ENCODE measurements around the gene ING4. TPM values are rescaled to one million over a fixed set of nuclear protein-coding genes. Genes with fewer than 3 reads are reported as not detected.

ING4 gene
- total RNA-seq, 2 donors from 2014 or later, result 75.5 to 78.9 TPM

DNA sequence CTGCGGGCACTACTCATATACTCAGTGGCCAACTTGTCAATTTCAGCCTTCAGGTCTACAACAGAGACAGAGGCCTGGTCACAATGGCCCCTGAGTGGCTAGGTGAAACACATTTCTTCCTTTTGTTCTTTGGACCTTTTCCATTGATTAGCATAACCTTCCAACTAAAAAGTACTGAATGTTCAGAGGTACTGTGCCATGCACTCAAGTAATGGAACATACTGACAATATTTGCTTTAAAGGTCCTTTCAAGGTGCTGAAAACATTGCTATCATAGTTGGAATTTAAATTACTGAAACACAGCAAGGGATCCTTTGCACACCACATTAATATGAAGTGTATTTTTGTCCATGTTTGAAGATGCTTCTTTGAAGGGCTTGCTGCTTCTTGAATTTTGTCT lies 9.6 kb downstream of the ING4 start:
- intact Hi-C loops (cut with DNase I), result no loop called here
- H3K4me1 ChIP-seq (replicated peaks), result no peaks in the 10 kb centered on the region
- H3K4me3 ChIP-seq, result no peak overlapping the region
- H3K27ac ChIP-seq, result no peak overlapping the region
- no peak for DNase-seq (ENCODE audit: low spot score)
- 100% methylated on average over 1 of the region's 1 CpG for WGBS
- TF ChIP-seq POLR2A (IDR thresholded peaks at IDR 0.05) (no peak), POLR2AphosphoS5 (IDR thresholded peaks at IDR 0.05) (no peak)
- TF ChIP-seq, protein P1, sequence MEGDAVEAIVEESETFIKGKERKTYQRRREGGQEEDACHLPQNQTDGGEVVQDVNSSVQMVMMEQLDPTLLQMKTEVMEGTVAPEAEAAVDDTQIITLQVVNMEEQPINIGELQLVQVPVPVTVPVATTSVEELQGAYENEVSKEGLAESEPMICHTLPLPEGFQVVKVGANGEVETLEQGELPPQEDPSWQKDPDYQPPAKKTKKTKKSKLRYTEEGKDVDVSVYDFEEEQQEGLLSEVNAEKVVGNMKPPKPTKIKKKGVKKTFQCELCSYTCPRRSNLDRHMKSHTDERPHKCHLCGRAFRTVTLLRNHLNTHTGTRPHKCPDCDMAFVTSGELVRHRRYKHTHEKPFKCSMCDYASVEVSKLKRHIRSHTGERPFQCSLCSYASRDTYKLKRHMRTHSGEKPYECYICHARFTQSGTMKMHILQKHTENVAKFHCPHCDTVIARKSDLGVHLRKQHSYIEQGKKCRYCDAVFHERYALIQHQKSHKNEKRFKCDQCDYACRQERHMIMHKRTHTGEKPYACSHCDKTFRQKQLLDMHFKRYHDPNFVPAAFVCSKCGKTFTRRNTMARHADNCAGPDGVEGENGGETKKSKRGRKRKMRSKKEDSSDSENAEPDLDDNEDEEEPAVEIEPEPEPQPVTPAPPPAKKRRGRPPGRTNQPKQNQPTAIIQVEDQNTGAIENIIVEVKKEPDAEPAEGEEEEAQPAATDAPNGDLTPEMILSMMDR (IDR thresholded peaks at IDR 0.05), result no peak
- no peaks in the 10 kb centered on the region for H3K27me3 ChIP-seq (replicated peaks; ENCODE audit: insufficient read depth)
- H3K9me3 ChIP-seq, result no peaks in the 10 kb centered on the region
- peaks cover 0 to 15% of the 10 kb centered on the region in 2 donors for H3K36me3 ChIP-seq

DNA sequence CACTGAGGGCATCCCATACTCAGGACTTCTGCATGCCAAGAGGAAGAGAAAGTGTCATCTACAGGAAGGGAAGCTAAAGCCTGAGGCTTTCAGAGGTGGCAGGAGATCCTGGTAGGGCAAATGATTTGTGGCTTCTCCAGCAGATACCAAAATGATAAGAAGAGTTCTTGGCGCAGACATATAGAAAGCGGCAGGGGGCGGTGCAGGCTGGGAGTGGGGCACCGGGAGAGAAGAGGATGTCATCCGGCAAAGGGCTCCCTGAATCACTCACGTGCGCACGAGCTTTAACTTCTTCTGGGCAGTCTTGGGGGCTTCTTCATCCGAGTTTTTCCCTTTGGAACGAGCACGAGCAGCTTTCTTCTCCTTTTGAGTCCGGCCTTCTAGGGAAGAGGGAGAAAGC lies 10.5 kb downstream of the ING4 start:
- peaks cover 0 to 15% of the 10 kb centered on the region in 2 donors for H3K36me3 ChIP-seq
- H3K27me3 ChIP-seq (replicated peaks; ENCODE audit: insufficient read depth), result no peaks in the 10 kb centered on the region
- H3K4me1 ChIP-seq (replicated peaks), result no peaks in the 10 kb centered on the region
- DNase-seq (ENCODE audit: low spot score), result no peak
- TF ChIP-seq, protein P1 (IDR thresholded peaks at IDR 0.05), result no peak
- no peak for TF ChIP-seq POLR2AphosphoS5 (IDR thresholded peaks at IDR 0.05)
- no peak for TF ChIP-seq POLR2A (IDR thresholded peaks at IDR 0.05)
- no peak overlapping the region for H3K27ac ChIP-seq
- intact Hi-C loops (cut with DNase I), result no loop called here
- 87% methylated on average over 12 of the region's 12 CpGs for WGBS
- no peak overlapping the region for H3K4me3 ChIP-seq
- no peaks in the 10 kb centered on the region for H3K9me3 ChIP-seq

DNA sequence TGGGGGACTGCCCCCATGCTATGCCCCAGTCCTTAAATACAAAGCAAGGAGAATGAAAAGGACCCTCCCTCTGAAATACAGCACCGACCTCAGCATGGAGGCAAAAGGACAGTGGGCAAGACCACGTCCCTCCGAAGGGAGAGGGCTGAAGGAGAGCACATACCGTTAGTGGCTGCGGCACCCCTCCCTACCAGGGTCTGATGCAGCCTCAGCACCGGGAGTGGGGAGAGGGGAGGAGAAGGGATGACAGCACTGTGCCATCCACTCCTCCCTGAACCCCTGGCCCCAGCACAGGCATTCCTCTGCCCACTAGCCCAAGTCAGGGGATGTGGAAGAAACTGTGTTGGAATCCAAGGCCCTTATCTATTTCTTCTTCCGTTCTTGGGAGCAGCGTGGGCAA lies 12.1 kb downstream of the ING4 start:
- intact Hi-C loops (cut with DNase I), result no loop called here
- Histone ChIP-seq H3K27me3 (replicated peaks; ENCODE audit: insufficient read depth) (no peaks in the 10 kb centered on the region), H3K9me3 (no peaks in the 10 kb centered on the region), H3K4me3 (no peak overlapping the region), H3K27ac (no peak overlapping the region), H3K4me1 (replicated peaks) (no peaks in the 10 kb centered on the region), H3K36me3 (peaks cover 0 to 8% of the 10 kb centered on the region in 2 donors)
- DNase-seq (ENCODE audit: low spot score), result no peak
- 85% methylated on average over 8 of the region's 8 CpGs for WGBS
- no peak for TF ChIP-seq POLR2A (IDR thresholded peaks at IDR 0.05)
- TF ChIP-seq POLR2AphosphoS5 (IDR thresholded peaks at IDR 0.05), result no peak
- TF ChIP-seq, protein P1 (IDR thresholded peaks at IDR 0.05), result no peak

DNA sequence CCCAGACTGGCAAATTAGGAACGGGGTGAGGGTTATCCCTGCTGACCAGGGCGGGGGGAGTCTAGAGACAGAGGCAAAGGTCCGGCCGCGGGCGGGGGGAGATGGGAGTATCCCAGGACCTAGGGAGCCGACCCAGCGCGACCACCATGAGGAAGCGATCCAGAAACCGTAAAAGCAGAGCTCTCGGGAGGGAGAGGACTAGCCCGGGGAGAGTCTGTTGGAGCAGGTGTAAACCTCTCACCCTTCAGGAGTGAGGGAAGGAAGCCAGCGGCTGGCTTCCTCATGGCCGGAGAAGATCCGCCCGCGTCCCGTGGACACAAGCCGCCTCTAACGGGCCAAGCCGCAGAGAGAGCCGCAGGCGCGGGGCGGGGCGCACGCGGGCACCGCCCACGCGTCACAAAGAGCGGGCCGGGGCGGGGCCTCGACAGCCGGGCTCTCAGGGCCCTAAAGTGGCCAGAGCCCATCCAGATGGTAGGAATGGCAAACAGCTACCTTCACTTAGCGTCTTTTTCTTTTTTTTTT lies 15.8 kb downstream of the ING4 start, which contains the start of gene ACRBP:
Gene ACRBP (minus strand): TSS at position 350 of the 522 bp plus-strand sequence. CDS start 66 bp downstream, at position 284.
- no peaks in the 10 kb centered on the region for H3K4me1 ChIP-seq (replicated peaks)
- no peak within 1 kb of the TSS for H3K27ac ChIP-seq
- no peaks in the 10 kb centered on the region for H3K9me3 ChIP-seq
- intact Hi-C loops (cut with DNase I), result no loop called here
- peak within 1 kb of the TSS; percentile 17 to 24 for H3K4me3 ChIP-seq
- 12% methylated on average over 38 of the region's 38 CpGs for WGBS
- H3K27me3 ChIP-seq (replicated peaks; ENCODE audit: insufficient read depth), result no peaks in the 10 kb centered on the region
- TF ChIP-seq, protein P1 (IDR thresholded peaks at IDR 0.05), result no peak
- TF ChIP-seq POLR2AphosphoS5 (IDR thresholded peaks at IDR 0.05) (peak; percentile 37), POLR2A (IDR thresholded peaks at IDR 0.05) (peak; percentile 28)
- DNase-seq (ENCODE audit: low spot score), result peak; percentile 53
- peaks cover 0 to 4% of the 10 kb centered on the region in 2 donors for H3K36me3 ChIP-seq
